ENCODE results near the gene CTSL.

GRCh38 chr9:87706066-87706739 is 19.7 kb upstream of the CTSL start:
- TF ChIP-seq EZH2 (IDR thresholded peaks at IDR 0.05; ENCODE audit: borderline replicate concordance, low read length) (no peak), CTCF (IDR thresholded peaks at IDR 0.05; ENCODE audit: low read length) (no peak)

Data from OCI-LY1 (cell line).